DND-41 (cell line): ENCODE measurements around the gene MYO16.

Experiments used
- ATAC-seq: fragments of 200-7000 bp; cut with Tn5 transposase; 3 replicates; pipeline ENCODE4 v1.9.1; 2021; ENCODE audit warnings: low read depth; ENCODE audit not compliant: insufficient read depth
- DNase-seq: peaks from one replicate; pipeline ENCODE4 v3.0.0-alpha.2; 2020
- H2AFZ ChIP-seq: 2 replicates; pipeline ENCODE4 v1.6.0; 2012; ENCODE audit warnings: low read depth, low read length
- H3K27ac ChIP-seq: 2 replicates; pipeline ENCODE4 v1.5.1; 2012; ENCODE audit warnings: low read length, inconsistent platforms
- H3K27me3 ChIP-seq: fragments of 200-600 bp; sonication (generic); 2 replicates; pipeline ENCODE4 v1.6.0; 2012; ENCODE audit warnings: low read length, mild to moderate bottlenecking, inconsistent platforms; ENCODE audit not compliant: insufficient read depth, poor library complexity
- H3K36me3 ChIP-seq: 2 replicates; pipeline ENCODE4 v1.5.1; 2012; ENCODE audit warnings: low read length, inconsistent platforms; ENCODE audit not compliant: insufficient read depth
- H3K4me1 ChIP-seq: 2 replicates; pipeline ENCODE4 v1.5.1; 2012; ENCODE audit warnings: mild to moderate bottlenecking, low read length; ENCODE audit not compliant: insufficient read depth
- H3K4me2 ChIP-seq: 2 replicates; pipeline ENCODE4 v1.6.0; 2012; ENCODE audit warnings: mild to moderate bottlenecking, moderate library complexity, low read length, inconsistent platforms; ENCODE audit not compliant: insufficient read depth
- H3K4me3 ChIP-seq, 2 experiments: fragments of 200-600 bp in 1 of 2; shearing (Covaris generic) in 1 of 2; 2 replicates each; pipeline ENCODE4 v1.5.1; 2012 to 2016; ENCODE audit warnings: inconsistent platforms in 2 of 2, low read length in 2 of 2, mild to moderate bottlenecking in 2 of 2, low read depth in 1 of 2, moderate library complexity in 1 of 2
- H3K79me2 ChIP-seq: 2 replicates; pipeline ENCODE4 v1.6.0; 2012; ENCODE audit warnings: low read length, inconsistent platforms; ENCODE audit not compliant: insufficient read depth
- H3K9ac ChIP-seq: 2 replicates; pipeline ENCODE4 v1.6.0; 2012; ENCODE audit warnings: low read depth, mild to moderate bottlenecking, inconsistent platforms, low read length, moderate library complexity
- H3K9me3 ChIP-seq: 2 replicates; pipeline ENCODE4 v1.5.1; 2012; ENCODE audit warnings: low read length, moderate library complexity, mild to moderate bottlenecking, inconsistent platforms; ENCODE audit not compliant: insufficient read depth, severe bottlenecking
- H4K20me1 ChIP-seq: 2 replicates; pipeline ENCODE4 v1.6.0; 2012; ENCODE audit warnings: low read length; ENCODE audit not compliant: insufficient read depth
- EZH2 ChIP-seq: IDR thresholded peaks from 3 replicates; pipeline ENCODE4 v1.6.1; 2012; ENCODE audit warnings: borderline replicate concordance, low read depth, mild to moderate bottlenecking, moderate library complexity, low read length, inconsistent platforms; ENCODE audit not compliant: severe bottlenecking
- TF ChIP-seq, protein P1 (sequence below): IDR thresholded peaks from 2 replicates; pipeline ENCODE4 v1.5.1; 2012; ENCODE audit warnings: borderline replicate concordance, low read length, moderate library complexity, mild to moderate bottlenecking; ENCODE audit not compliant: poor library complexity, severe bottlenecking; ENCODE audit errors: extremely low read depth

MYO16 gene

GRCh38 chr13:108993346-108993745, 363.9 kb downstream of the MYO16 start:
- H3K27me3 ChIP-seq = peaks cover 21% of the 10 kb centered on the region
- H3K4me2 ChIP-seq = no peak overlapping the region
- H3K79me2 ChIP-seq = no peaks in the 10 kb centered on the region
- no peaks in the 10 kb centered on the region for H3K9me3 ChIP-seq
- ATAC-seq = no peak
- no peak for TF ChIP-seq EZH2
- TF ChIP-seq, protein P1, sequence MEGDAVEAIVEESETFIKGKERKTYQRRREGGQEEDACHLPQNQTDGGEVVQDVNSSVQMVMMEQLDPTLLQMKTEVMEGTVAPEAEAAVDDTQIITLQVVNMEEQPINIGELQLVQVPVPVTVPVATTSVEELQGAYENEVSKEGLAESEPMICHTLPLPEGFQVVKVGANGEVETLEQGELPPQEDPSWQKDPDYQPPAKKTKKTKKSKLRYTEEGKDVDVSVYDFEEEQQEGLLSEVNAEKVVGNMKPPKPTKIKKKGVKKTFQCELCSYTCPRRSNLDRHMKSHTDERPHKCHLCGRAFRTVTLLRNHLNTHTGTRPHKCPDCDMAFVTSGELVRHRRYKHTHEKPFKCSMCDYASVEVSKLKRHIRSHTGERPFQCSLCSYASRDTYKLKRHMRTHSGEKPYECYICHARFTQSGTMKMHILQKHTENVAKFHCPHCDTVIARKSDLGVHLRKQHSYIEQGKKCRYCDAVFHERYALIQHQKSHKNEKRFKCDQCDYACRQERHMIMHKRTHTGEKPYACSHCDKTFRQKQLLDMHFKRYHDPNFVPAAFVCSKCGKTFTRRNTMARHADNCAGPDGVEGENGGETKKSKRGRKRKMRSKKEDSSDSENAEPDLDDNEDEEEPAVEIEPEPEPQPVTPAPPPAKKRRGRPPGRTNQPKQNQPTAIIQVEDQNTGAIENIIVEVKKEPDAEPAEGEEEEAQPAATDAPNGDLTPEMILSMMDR = no peak
- H3K9ac ChIP-seq = no peak overlapping the region
- no peaks in the 10 kb centered on the region for H3K4me1 ChIP-seq
- H2AFZ ChIP-seq = no peak overlapping the region
- H3K36me3 ChIP-seq = no peaks in the 10 kb centered on the region
- H4K20me1 ChIP-seq = no peaks in the 10 kb centered on the region
- H3K4me3 ChIP-seq = no peak overlapping the region
- DNase-seq = no peak
- H3K27ac ChIP-seq = no peak overlapping the region

- no peaks in the 10 kb centered on the region for H3K9me3 ChIP-seq
- H3K27ac ChIP-seq = no peak overlapping the region
- H4K20me1 ChIP-seq = no peaks in the 10 kb centered on the region
- DNase-seq (no peak), ATAC-seq (no peak)
- peaks cover 7% of the 10 kb centered on the region for H3K27me3 ChIP-seq
- no peak overlapping the region for H3K4me2 ChIP-seq
- TF ChIP-seq, protein P1 = no peak
- TF ChIP-seq EZH2 = no peak
- no peaks in the 10 kb centered on the region for H3K36me3 ChIP-seq
- H3K9ac ChIP-seq = no peak overlapping the region
- H3K79me2 ChIP-seq = no peaks in the 10 kb centered on the region
- H3K4me3 ChIP-seq = no peak overlapping the region
- no peaks in the 10 kb centered on the region for H3K4me1 ChIP-seq
- no peak overlapping the region for H2AFZ ChIP-seq
These were observed 367.0 kb downstream of the MYO16 start for GRCh38 chr13:108996430-108996829.

GRCh38 chr13:109000207-109000606, 370.8 kb downstream of the MYO16 start:
- H3K79me2 ChIP-seq = no peaks in the 10 kb centered on the region
- H3K36me3 ChIP-seq = no peaks in the 10 kb centered on the region
- no peak overlapping the region for H3K9ac ChIP-seq
- no peak overlapping the region for H2AFZ ChIP-seq
- no peaks in the 10 kb centered on the region for H3K27me3 ChIP-seq
- H4K20me1 ChIP-seq = no peaks in the 10 kb centered on the region
- no peak overlapping the region for H3K4me2 ChIP-seq
- TF ChIP-seq, protein P1 = no peak
- TF ChIP-seq EZH2 = no peak
- no peaks in the 10 kb centered on the region for H3K4me1 ChIP-seq
- DNase-seq (no peak), ATAC-seq (no peak)
- no peak overlapping the region for H3K4me3 ChIP-seq
- no peak overlapping the region for H3K27ac ChIP-seq
- H3K9me3 ChIP-seq = no peaks in the 10 kb centered on the region

DNA sequence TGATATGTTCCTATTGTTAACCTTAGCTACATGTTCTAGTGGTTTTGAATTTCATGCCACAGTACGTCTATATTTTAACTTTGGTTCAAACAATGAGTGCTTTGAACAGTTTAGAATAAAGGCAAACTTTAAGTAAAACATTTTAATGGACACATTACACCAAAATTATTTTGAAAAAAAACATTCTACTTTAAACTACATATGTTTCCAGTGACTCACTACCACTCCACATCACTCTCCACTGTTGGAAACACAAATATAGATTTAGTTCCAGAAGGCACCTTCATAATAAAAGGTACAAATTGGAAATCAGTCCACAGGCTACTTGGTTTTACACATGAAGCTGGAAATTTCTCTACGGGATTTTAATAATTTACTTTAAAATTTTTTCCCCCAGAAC, 373.5 kb downstream of the MYO16 start:
- no peak for ATAC-seq
- Histone ChIP-seq H3K4me2 (no peak overlapping the region), H3K4me1 (no peaks in the 10 kb centered on the region), H3K27ac (no peak overlapping the region), H3K9ac (no peak overlapping the region), H4K20me1 (no peaks in the 10 kb centered on the region), H3K27me3 (no peaks in the 10 kb centered on the region), H3K36me3 (no peaks in the 10 kb centered on the region), H2AFZ (no peak overlapping the region), H3K9me3 (no peaks in the 10 kb centered on the region), H3K4me3 (no peak overlapping the region), H3K79me2 (no peaks in the 10 kb centered on the region)
- TF ChIP-seq EZH2 = no peak
- TF ChIP-seq, protein P1 = no peak
- DNase-seq = no peak
